ENCODE measurements around the gene INTS11.

The INTS11 gene

GRCh38 chr1:1310476-1311053 lies 13.9 kb downstream of the INTS11 start:
- no peak for DNase-seq

- DNase-seq = no peak
These were observed 14.4 kb downstream of the INTS11 start for GRCh38 chr1:1310109-1310385.

DNA sequence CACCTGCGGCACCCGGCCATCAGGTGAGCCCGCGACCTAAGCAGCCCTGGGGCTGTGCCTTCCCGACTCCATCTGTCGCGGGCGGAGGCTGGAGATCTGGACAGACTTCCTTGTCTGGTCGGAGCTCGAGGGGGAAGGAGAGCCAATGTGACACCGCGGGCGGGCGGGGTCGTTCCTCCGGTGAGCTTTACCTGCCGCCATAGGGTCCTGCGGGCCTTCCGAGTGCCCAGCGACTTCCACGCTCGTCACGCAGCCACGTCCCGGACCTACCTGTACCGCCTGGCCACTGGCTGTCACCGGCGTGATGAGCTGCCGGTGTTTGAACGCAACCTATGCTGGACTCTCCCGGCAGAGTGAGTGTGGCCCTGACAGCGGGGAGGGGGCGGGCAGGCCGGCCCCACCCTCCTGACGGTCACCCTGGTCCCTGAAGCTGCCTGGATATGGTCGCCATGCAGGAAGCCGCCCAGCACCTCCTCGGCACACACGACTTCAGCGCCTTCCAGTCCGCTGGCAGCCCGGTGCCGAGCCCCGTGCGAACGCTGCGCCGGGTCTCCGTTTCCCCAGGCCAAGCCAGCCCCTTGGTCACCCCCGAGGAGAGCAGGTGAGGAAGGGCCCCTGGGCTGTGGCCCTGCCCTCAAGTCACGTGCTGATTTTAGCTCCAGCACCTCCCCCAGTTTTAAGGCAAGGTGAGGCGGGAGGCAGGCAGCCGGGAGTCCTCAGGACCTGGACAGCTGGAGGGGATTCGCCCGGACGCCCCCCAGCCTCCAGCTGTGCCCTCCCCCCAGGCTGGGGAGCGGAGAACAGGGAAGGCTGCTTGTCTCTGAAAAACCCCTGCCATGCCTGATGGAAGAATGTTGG lies 15.0 kb downstream of the INTS11 start:
- peak; percentile 22 for DNase-seq

- DNase-seq = no peak
These were observed 15.7 kb downstream of the INTS11 start for GRCh38 chr1:1308756-1309250.

DNA sequence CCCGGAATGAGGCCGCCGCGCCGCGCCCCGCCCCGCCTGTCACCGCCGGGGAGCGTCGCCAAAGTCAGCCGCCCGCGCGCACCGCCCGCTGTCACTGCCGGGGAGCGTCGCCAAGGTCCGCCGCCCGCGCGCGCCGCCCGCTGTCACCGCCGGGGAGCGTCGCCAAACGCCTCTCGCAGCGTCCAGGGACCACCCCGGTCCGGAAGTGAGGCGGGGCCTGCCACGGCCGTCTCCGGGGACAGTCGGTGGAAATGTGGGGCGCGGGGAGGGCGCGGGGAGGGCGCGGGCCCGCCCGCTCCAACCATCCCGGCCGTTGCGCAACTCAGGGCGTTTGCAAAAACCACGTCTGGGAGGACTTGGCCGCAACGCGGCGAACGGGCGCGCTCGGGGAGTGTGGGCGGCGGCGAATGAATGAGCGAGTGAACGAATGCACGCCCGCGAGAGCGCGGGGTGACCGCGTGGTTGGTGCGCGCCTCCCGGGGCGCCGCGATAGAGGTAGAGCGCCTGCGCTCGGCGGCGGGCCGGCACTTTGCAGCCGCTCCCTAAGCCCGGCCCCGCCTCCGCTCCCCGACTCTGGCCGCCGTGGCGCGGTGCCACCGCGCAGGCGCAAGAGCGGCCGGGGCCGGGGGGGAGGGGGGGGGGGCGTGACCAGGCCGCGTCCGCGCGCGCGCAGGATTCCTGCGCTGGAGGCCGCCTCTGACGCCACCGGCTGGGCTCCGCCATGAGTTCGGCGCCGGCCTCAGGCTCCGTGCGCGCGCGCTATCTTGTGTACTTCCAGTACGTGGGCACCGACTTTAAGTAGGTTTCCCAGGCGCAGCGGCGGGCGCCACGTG lies 16.3 kb downstream of the INTS11 start, which contains the start of the genes ACAP3 and PUSL1:
TSS of gene ACAP3 (minus strand) at position 8 of the 833 bp plus-strand sequence. CDS start 115 bp downstream, outside the sequence.
TSS of gene PUSL1 (plus strand) at position 675 of the 833 bp plus-strand sequence. CDS start at position 722, 47 bp downstream.
- DNase-seq = peak; percentile 92

- no peak for DNase-seq
These were observed 17.1 kb downstream of the INTS11 start for GRCh38 chr1:1307261-1307922.

GRCh38 chr1:1306661-1307260 lies 17.7 kb downstream of the INTS11 start:
- DNase-seq = peak; percentile 54

DNA sequence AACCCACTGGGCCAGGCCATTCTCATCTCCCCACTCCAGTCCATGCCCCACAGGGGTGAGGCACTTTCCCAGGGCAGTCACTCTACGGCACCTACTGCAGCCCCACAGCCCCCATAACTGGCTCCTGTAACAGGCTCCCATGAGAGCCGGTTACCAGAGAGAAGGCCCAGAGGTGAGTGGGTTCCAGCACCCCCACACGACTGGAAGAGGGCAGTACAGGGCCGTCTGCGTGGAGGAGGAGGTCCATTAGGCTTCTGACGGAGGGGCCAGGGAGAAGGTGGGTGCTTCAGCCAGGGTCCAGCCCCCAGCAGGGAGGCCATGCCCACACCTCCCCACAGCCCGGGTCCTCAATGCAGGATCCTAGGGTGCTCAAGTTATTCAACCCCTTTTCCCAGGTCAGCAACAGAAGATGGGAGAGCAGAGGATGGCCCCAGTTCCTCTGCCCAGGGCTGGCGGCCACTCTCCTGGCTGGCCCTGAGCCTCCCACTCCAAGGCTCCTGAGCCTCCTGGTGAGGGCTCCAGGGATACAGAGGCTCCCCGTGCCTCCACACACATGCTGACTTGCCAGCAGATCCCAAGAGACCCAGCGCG lies 18.3 kb downstream of the INTS11 start:
- DNase-seq = peak; percentile 61

DNA sequence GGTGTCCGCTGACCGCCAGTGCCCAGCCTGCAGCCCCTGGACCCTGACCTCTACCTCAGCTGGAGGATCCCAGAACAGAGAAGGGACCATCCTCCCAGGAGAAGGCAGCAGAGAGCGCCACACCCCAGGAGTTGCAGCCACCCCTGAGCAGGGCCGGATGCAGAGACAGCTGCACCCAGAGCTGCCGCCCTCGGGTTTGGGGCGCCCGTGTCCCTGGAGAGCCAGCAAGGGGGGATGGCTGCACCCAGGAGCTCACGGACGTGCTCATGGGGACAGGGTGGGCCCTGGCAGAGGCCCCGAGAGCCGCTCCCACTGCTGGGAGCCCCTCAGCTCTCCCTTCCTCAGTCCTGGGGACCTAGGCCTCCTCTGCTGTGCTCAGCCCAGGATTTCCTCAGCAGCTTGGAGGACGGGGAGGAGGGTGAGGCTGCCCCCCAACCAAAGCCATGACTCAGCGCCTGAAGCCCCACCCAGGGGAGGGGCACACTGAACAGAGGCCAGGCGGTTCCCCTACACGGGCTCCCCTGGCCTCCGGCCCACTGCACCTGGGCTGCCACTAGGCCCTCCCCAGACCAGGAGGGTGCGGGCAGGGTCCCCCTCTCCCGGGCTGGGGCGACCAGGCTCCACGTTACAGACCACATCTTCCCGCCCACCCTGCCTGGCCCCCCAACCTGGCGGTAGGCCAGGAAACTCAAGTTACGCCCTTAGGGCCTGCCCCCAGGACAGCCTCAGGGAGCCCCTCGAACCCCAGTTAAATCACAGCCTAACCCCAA lies 19.0 kb downstream of the INTS11 start:
- DNase-seq = peak; percentile 85

GRCh38 chr1:1304331-1305299 lies 19.8 kb downstream of the INTS11 start:
- peak; percentile 96 for DNase-seq

GRCh38 chr1:1303736-1304135 lies 20.7 kb downstream of the INTS11 start:
- DNase-seq = no peak

DNA sequence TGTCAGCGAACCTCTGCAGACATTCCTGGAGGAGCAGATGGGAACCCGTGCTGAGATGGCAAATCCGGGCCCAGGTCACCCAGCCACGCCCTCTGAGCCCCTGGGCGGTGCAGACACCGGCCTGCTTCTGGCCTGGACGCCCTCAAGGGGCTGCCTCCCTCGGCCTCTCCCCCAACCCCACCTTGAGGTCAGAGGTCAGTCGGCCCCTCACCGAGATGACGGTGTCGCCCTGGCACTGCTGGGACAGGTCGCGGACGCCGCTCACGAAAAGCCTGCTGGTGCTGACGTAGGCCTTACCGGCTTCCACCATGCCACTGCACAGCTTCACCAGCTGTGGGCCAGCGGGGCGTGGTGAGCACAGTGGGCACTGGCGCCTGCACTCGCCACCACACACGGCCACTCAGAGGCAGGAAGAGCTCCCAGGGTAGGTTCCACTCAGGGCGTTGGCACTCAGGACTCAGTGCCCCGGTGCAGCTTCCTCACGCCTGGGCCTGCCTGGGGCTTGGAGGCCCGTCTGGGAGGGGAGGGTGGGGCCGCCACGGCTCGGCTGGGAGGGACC lies 21.4 kb downstream of the INTS11 start:
- DNase-seq = peak; percentile 46

DNA sequence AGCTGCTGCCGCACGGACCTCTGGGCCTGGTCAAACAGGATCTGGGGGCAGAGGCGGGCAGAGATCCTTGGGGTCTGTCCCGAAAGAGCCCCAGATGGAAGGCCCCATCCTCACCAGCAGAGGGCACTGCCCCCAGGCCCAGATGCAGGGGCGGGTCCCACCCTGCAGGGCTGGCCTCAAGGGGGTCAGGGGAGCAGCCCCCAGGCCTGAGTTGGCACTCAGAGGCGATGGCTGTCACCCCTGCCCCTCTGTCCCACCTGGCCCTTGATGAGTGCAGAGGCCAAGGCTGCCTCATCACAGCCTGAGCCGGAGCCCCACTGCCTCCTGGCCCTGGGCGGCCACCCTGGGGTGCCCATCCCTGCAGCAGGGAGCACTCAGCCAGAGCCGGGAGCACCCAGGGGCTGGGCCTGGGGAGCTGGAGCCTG lies 22.4 kb downstream of the INTS11 start:
- no peak for DNase-seq

DNA sequence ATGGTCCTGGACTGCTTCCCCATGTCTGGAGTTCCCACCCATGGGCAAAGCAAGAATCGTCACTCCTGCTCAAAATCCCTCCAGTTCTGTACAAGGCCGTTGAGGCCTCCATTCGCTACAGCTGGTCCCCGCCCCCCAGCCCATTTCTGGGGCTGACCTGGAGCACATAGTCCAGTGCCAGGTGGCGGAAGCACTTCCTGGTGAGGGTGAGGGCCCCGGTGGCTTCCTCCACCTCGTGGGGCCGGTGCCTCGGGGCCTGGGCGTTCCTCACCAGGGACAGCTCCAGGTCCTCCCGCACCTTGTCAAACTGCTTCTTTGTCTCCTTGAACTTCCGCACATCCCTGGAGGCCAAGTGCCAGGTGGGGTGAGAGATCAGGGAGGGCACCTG lies 24.1 kb downstream of the INTS11 start:
- DNase-seq = no peak

GRCh38 chr1:1299686-1300351 lies 24.6 kb downstream of the INTS11 start:
- peak; percentile 49 for DNase-seq

DNA sequence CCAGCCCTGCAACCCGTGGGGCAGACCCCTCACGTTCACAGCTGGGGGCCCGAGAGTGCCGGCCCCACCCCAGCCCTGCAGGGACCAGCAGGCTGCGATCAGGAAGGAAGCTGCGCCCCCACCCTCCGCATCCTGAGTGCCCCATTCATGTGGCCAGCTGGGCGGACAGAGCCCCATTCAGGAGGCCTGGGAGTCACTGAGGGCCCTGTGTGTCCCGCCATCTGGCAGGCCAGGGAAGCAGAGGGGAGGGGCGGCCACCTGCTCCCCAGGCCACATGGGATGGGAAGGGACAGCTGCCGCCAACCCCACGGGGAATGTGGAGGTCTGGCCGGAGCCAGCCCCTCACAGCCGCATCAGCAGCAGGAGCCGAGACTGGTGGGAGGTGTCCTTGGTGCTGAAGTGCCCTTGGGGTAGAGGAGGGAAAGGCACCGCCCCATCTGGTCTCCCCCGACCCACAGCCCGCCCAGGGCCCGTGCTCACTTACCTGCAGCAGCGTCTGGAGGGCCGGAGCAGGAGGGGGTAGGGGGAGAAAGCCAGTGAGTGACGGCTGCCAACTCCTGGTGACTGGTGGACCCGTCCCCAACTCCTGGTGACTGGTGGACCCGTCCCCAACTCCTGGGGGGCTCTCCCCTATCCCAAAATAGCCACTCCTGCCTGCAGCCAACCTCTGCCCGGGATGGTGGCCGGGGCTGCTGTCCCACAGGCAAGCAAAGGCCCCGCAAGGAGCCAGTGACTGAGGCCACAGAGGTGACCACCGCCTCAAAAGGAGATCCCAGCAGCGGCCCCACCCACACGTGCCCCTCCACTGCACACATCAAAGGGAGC lies 25.4 kb downstream of the INTS11 start:
- peak; percentile 83 for DNase-seq

DNA sequence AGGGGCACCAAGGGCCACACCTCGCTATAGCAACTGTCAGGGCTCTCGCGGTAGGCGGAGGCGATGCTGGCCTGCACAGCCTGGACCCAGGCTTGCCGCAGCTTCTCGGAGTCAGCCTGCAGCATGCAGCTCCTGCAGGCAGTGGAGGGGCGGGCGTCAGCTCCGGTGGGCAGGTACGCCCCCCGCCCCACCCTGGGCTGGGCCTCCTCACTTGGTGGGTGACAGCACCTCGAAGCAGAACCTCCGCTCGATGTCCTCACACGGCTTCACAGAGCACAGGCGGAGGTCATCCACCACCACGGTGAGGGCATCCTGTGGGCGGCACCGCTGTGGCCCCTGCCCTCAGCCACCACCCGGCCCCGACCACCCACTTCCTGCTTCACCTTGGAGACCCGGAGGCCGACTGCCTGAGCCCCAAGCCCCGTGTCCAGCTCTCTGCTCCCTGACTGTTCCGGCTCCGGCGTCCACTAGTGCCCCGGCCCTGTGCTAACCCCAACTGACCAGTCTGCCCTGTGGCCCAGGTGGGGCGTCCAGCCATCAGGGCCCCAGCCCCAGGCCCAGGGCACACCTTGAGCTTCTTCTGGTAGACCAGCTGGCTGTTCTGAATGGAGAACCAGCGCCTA lies 26.5 kb downstream of the INTS11 start:
- no peak for DNase-seq

Data from NCI-H2171 treated with DMSO at 0.1 percent for 48 hours (cell line).